PC-3 (cell line): ENCODE results near the gene CYB5D1. TPM values are rescaled to one million over a fixed set of nuclear protein-coding genes. Genes with fewer than 3 reads are reported as not detected.
A peak's percentile ranks its signal among the peaks of the same experiment; 100 is the strongest.

Experiments
- ATAC-seq: fragments of 200-7000 bp; cut with Tn5 transposase; 2 replicates; pipeline ENCODE4 v1.9.1; 2020; ENCODE audit warnings: mild to moderate bottlenecking, moderate library complexity
- BruUV-seq: library from RNA; stranded (reverse); fragments of 400-500 nt; replicated peaks from 2 replicates; lab custom pipeline; 2021; lab: Mats Ljungman, UMichigan
- CTCF ChIA-PET: fragments of 300-600 bp; sonication (Branson Sonifier 250); formaldehyde crosslinking; loops from one replicate; lab custom pipeline; 2022; ENCODE audit warnings: antibody characterized with exemption; lab: Charles Lee
- POLR2A ChIA-PET: fragments of 300-600 bp; sonication (Branson Sonifier 250); formaldehyde crosslinking; loops from one replicate; lab custom pipeline; 2022; ENCODE audit warnings: antibody characterized with exemption; ENCODE audit not compliant: unreplicated experiment; lab: Charles Lee
- DNase-seq: peaks from one replicate; pipeline ENCODE4 v3.0.0-alpha.2; 2015
- H2AFZ ChIP-seq: fragments of 300-600 bp; sonication (generic); 2 replicates; pipeline ENCODE4 v1.6.0; 2016; ENCODE audit warnings: antibody characterized with exemption, low read length
- H3F3A ChIP-seq: fragments of 300-600 bp; sonication (generic); one replicate; pipeline ENCODE4 v1.6.0; 2017; ENCODE audit warnings: antibody characterized with exemption, low read length, control low read depth, mild to moderate bottlenecking; ENCODE audit not compliant: unreplicated experiment
- H3K27ac ChIP-seq: fragments of 300-600 bp; sonication (generic); 2 replicates; pipeline ENCODE4 v1.5.1; 2016; ENCODE audit warnings: mild to moderate bottlenecking, low read length
- H3K27me3 ChIP-seq: fragments of 300-600 bp; sonication (generic); 2 replicates; pipeline ENCODE4 v1.6.1; 2016; ENCODE audit warnings: low read length, mixed read lengths
- H3K36me3 ChIP-seq: fragments of 300-600 bp; sonication (generic); 2 replicates; pipeline ENCODE4 v1.6.1; 2016; ENCODE audit warnings: low read depth, mixed run types, low read length, mixed read lengths
- H3K4me1 ChIP-seq: fragments of 300-600 bp; sonication (generic); 2 replicates; pipeline ENCODE4 v1.5.1; 2016; ENCODE audit warnings: low read length; ENCODE audit not compliant: insufficient read depth
- H3K4me2 ChIP-seq: fragments of 300-600 bp; sonication (generic); 2 replicates; pipeline ENCODE4 v1.6.0; 2016; ENCODE audit warnings: low read length
- H3K4me3 ChIP-seq: fragments of 300-600 bp; sonication (generic); 2 replicates; pipeline ENCODE4 v1.5.1; 2016; ENCODE audit warnings: mild to moderate bottlenecking, low read length, mixed read lengths
- H3K79me2 ChIP-seq: fragments of 300-600 bp; sonication (generic); 2 replicates; pipeline ENCODE4 v1.6.1; 2017; ENCODE audit warnings: low read length, mixed read lengths
- H3K9ac ChIP-seq: fragments of 300-600 bp; sonication (generic); 2 replicates; pipeline ENCODE4 v1.6.0; 2016; ENCODE audit warnings: mild to moderate bottlenecking, low read length
- H3K9me2 ChIP-seq: fragments of 300-600 bp; sonication (generic); replicated peaks from 2 replicates; pipeline ENCODE4 v1.6.1; 2016; ENCODE audit warnings: mixed run types, low read length, mixed read lengths
- H3K9me3 ChIP-seq: fragments of 300-600 bp; sonication (generic); 2 replicates; pipeline ENCODE4 v1.6.1; 2016; ENCODE audit warnings: low read length, mixed read lengths
- H4K20me1 ChIP-seq: fragments of 300-600 bp; sonication (generic); 2 replicates; pipeline ENCODE4 v1.6.1; 2016; ENCODE audit warnings: low read length, mixed read lengths
- EZH2 ChIP-seq: fragments of 300-600 bp; sonication (generic); IDR thresholded peaks from one replicate; pipeline ENCODE4 v1.6.1; 2017; ENCODE audit warnings: antibody characterized with exemption, mild to moderate bottlenecking, low read length; ENCODE audit not compliant: unreplicated experiment
- EZH2phosphoT487 ChIP-seq: fragments of 300-600 bp; sonication (generic); IDR thresholded peaks from 2 replicates; pipeline ENCODE4 v1.6.1; 2018; ENCODE audit warnings: mild to moderate bottlenecking, antibody characterized with exemption, low read length, borderline replicate concordance
- intact Hi-C: fragments of 100-400 bp; cut with micrococcal nuclease; formaldehyde crosslinking; loops from 2 replicates; pipeline ENCODE4 v1.9.0; 2023
- total RNA-seq: library from RNA; depleted of rRNA; stranded (reverse); fragments of >200 nt; gene quantifications from 2 replicates; pipeline ENCODE4 v1.2.3, GENCODE V29; 2014
- TF ChIP-seq, protein P1 (sequence below): fragments of 300-600 bp; sonication (generic); conservative IDR thresholded peaks from 2 replicates; pipeline ENCODE4 v1.5.1; 2017; ENCODE audit warnings: antibody characterized with exemption, low read depth, mild to moderate bottlenecking, low read length

The CYB5D1 gene
- total RNA-seq, 1 experiment from 2014 or later: 23.1 TPM

DNA sequence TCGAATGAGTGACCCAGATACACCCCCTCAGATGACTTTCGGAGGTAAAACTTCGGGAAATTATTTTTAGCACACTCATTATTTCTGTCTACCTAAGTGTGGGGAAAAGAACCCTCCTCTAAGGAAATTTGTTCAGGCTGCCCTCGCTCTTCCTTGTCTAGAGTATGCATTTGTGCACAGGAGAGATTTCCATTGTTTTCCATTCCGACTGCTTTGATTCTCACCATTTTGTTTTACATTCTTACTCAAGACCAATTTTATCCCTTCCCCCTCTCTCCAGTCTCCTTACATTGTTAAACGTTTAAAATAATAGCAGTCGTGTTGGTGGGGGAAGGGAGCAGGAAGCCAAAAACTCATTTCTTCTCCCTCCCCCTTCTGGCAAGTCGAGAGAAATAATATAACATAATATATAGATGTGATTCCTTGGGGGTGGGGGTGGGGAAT is 29.3 kb downstream of the CYB5D1 start:
- Histone ChIP-seq H3K4me1 (peaks cover 29% of the 10 kb centered on the region), H2AFZ (peak overlapping the region; percentile 55), H3K9me3 (no peaks in the 10 kb centered on the region), H3K27me3 (no peaks in the 10 kb centered on the region), H3K4me3 (peak overlapping the region; percentile 94), H4K20me1 (no peaks in the 10 kb centered on the region), H3K9me2 (no peaks in the 10 kb centered on the region), H3K27ac (peak overlapping the region; percentile 96), H3K79me2 (peaks cover 39% of the 10 kb centered on the region), H3F3A (peaks cover 11% of the 10 kb centered on the region), H3K36me3 (peaks cover 10% of the 10 kb centered on the region; the same call in 1 of the 2 replicates), H3K4me2 (peak overlapping the region; percentile 95), H3K9ac (peak overlapping the region; percentile 76)
- ChIA-PET POLR2A (no interaction called here), CTCF (no interaction called here)
- BruUV-seq: TSS peak; percentile 39
- intact Hi-C loops: loop anchor here (1.0 to 2.0 kb wide), 3 partner anchors 24 to 232 kb away; partner anchors contain the start of genes ALOXE3 and CNTROB
- TF ChIP-seq, protein P1, sequence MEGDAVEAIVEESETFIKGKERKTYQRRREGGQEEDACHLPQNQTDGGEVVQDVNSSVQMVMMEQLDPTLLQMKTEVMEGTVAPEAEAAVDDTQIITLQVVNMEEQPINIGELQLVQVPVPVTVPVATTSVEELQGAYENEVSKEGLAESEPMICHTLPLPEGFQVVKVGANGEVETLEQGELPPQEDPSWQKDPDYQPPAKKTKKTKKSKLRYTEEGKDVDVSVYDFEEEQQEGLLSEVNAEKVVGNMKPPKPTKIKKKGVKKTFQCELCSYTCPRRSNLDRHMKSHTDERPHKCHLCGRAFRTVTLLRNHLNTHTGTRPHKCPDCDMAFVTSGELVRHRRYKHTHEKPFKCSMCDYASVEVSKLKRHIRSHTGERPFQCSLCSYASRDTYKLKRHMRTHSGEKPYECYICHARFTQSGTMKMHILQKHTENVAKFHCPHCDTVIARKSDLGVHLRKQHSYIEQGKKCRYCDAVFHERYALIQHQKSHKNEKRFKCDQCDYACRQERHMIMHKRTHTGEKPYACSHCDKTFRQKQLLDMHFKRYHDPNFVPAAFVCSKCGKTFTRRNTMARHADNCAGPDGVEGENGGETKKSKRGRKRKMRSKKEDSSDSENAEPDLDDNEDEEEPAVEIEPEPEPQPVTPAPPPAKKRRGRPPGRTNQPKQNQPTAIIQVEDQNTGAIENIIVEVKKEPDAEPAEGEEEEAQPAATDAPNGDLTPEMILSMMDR: 0 out of 2 replicates have a peak, but pooled peaks have one; percentile 10
- no peak for TF ChIP-seq EZH2
- no peak for TF ChIP-seq EZH2phosphoT487
- DNase-seq (no peak), ATAC-seq (peak; percentile 19)

DNA sequence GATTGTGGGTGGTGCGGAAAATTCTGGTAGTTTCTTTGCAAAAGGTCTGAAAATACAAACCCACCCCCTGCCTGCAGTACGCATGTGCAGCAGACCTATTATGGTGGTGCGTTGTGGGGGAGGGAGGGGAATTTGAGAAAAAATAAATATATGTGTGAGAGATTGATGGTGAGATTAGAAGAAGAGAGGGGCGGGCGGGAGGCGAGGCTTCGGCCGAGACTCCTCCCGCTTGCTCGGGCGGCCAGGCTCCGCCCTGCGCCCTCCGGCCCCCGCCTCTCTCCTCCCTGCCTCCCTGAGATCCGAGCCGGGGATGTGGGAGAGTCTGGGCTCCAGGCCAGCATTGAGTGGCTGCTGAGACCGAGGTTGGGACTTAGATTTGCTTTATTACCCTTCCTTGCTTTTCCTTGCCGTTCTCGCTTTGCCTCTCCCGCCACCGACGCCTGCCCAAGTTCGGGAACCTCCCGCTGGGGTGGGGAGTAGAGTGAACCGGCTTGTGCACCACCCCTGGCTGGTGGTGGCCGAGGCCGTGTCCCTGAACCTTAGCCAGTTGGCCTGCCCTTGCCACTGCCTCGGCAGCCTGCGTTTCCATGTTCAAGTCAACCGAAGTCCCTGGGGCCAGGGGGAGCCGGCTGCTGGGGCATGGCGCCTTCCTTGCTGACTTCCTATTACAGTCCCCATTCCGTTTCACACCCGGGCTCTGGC is 29.8 kb downstream of the CYB5D1 start:
- no peaks in the 10 kb centered on the region for H3K27me3 ChIP-seq
- no peaks in the 10 kb centered on the region for H3K9me2 ChIP-seq
- peak overlapping the region; percentile 95 for H3K4me2 ChIP-seq
- peak; percentile 75 for ATAC-seq
- CTCF ChIA-PET: no interaction called here
- peak overlapping the region; percentile 96 for H3K27ac ChIP-seq
- peaks cover 10% of the 10 kb centered on the region; the same call in 1 of the 2 replicates for H3K36me3 ChIP-seq
- no peaks in the 10 kb centered on the region for H4K20me1 ChIP-seq
- H3K4me3 ChIP-seq: peak overlapping the region; percentile 94
- peak overlapping the region; percentile 66 for H2AFZ ChIP-seq
- peaks cover 39% of the 10 kb centered on the region for H3K79me2 ChIP-seq
- peak; percentile 93 for DNase-seq
- H3K4me1 ChIP-seq: peaks cover 29% of the 10 kb centered on the region
- POLR2A ChIA-PET: no interaction called here
- peaks cover 11% of the 10 kb centered on the region for H3F3A ChIP-seq
- TF ChIP-seq, protein P1: no peak
- no peak for TF ChIP-seq EZH2
- BruUV-seq: no TSS peak
- no peaks in the 10 kb centered on the region for H3K9me3 ChIP-seq
- intact Hi-C loops: loop anchor here (1.0 to 2.0 kb wide), 3 partner anchors 25 to 231 kb away; partner anchors contain the start of genes ALOXE3 and CNTROB
- peak overlapping the region; percentile 87 for H3K9ac ChIP-seq
